ENCODE data around the gene LRGUK.

DNA sequence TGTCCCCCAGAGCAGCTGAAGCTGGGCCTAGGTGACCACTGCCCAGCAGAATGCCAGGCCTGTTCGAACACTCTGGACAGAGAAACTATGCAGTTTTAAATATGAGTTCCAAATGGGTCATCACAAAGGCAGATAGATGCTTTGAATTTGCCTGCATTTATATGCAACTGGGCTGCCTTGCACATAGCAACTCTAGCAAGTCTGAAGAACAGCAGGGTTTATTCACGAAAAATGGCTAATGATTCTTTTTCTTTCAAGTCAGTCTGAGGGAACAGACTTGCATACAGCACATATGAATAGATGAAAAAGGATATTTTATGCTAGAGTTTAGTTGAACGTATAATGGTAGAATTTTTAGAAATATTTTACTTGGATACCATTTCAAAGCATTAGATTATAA, 121.1 kb downstream of the LRGUK start:
- TF ChIP-seq POLR2A (IDR thresholded peaks at IDR 0.05; ENCODE audit: low read depth, low read length) (no peak), PAX5 (IDR thresholded peaks at IDR 0.05; ENCODE audit: insufficient read depth, low read length, severe bottlenecking) (no peak), POLR2AphosphoS5 (IDR thresholded peaks at IDR 0.05; ENCODE audit: low read depth, low read length) (no peak), SPI1 (IDR thresholded peaks at IDR 0.05; ENCODE audit: low read depth, low read length) (no peak), TAF1 (IDR thresholded peaks at IDR 0.05; ENCODE audit: low read depth, low read length) (no peak)
